NCI-H2171 (cell line): Measurements from ENCODE around the gene FAM117A.
"Not testable (repeated sequence)": the region's sequence is repeated elsewhere in the genome, so short reads cannot be mapped to it uniquely, and the experiment has no call there.

Source experiments
- DNase-seq: peaks from one replicate; lab custom pipeline; 2025; lab: John Stamatoyannopoulos, UW

FAM117A gene

GRCh38 chr17:49677933-49678847, 85.7 kb downstream of the FAM117A start, which contains the start of gene SPOP:
Gene SPOP (minus strand): TSS chr17:49678097. CDS start chr17:49622810, 55,287 bp downstream.
- DNase-seq = peak; percentile 98

DNA sequence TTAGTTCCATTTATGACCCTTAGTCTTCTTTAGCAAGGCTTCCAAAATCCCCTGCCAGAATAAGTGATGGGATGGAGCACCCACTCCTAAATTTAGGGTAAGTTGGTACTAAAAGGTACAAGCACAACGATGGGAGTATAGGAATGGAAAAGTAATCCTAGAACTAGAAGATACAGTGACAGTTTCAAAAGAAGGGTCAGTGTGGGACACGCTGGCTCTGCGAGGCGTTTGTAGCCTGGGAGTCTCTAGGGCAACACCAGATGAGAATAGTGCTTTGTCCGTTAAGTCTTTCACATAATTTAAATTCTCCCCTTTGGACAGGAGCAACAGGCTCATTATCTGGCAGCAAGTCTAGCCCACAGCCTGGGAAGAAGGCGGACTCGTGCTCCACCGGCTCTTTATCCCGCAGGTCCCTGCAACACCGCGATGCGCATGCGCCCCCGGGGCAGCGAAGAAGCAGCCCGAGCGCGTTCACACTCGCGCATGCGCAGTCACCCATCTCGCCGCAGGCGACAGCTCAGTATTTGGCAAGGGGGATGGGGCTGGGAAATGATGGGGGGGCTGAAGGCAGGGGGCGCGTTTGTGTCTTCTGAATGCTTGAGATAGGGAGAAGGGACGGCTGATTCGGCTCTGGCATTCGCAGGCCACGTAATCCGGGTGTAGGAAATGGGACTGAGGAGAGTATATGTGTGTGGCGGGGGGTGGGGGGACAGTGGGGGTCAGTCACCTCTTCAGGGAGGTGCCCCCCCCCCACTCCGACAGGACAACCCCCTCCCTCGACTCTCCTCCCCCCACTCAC, 86.6 kb downstream of the FAM117A start:
- peak; percentile 90 for DNase-seq

- no peak for DNase-seq
Observed at GRCh38 chr17:49676276-49676868, 87.6 kb downstream of the FAM117A start.

GRCh38 chr17:49674507-49674906, 89.4 kb downstream of the FAM117A start:
- no peak for DNase-seq

- not testable (repeated sequence) for DNase-seq
Observed at GRCh38 chr17:49673679-49674078, 90.3 kb downstream of the FAM117A start.

- no peak for DNase-seq
Observed at GRCh38 chr17:49670641-49671040, 93.3 kb downstream of the FAM117A start.

DNA sequence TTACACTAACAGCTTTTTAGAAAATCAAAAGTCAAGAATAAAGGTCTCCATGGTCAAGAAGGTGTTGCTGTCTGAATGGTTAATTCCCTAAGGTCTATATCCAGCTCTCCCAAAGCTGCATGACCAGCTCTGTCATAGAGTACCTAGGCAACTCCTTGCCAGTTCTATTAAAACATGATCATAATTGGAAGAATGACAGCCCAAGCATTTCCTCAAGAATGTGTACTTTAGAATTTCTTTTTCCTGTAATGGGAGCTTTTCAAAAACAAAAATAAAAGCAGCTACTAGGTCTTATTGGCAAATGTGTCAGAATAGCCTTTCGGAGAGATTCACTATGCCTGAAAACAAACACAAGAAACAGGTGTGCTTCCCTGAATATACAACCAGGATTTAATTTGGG, 93.9 kb downstream of the FAM117A start:
- DNase-seq = no peak

- no peak for DNase-seq
Observed at GRCh38 chr17:49667854-49668253, 96.1 kb downstream of the FAM117A start.

GRCh38 chr17:49664706-49665211, 99.2 kb downstream of the FAM117A start:
- no peak for DNase-seq
